Measurements from ENCODE around the gene C11orf21. TPM values are rescaled to one million over a fixed set of nuclear protein-coding genes. Genes with fewer than 3 reads are reported as not detected.

The C11orf21 gene
- total and polyA plus RNA-seq, 9 of the 15 experiments (the other 6 are each of a cell fraction or from before 2014, with no cell fraction given), result 0.10 to 2.6 (median 2.0) TPM

DNA sequence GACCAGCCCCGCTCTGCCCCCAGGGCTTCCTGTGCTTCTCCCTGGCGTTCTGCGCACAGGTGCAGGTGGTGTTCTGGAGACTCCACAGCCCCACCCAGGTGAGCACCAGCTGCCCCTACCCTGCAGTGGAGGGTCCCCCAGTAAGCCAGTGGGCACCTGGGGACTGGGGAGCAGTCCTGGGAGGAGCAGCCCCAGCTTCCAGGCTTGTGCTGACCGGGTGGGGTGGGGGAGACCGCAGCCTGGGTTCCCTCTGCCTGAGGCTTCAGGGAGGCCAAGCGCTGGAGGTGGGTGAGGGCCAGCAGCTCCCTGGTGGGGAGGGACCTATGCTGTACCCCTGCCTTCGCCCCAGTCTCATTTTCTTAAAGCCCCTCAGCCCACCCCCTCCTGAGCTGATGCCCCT is 7.0 kb upstream of the C11orf21 start:
- ChIA-PET CTCF (ENCODE audit: low intra/inter-chr PET ratio) (no interaction called here), POLR2A (interaction anchor here (1.0 to 1.7 kb wide), 2 partner anchors 9 to 12 kb away, joined by 3 to 6 read pairs; no protein-coding TSS in a partner anchor)
- no peak overlapping the region for H2AFZ ChIP-seq (ENCODE audit: low read depth, low read length)
- FAIRE-seq, result no peak
- BruUV-seq (replicated peaks), result no TSS peak
- 37% methylated on average over 5 of the region's 7 CpGs for WGBS (ENCODE audit: insufficient coverage, low coverage, missing lambda C conversion rate)
- intact Hi-C loops (cut with micrococcal nuclease) (loop anchor here (5.0 to 10.0 kb wide), 3 partner anchors 94 to 586 kb away; partner anchors contain the start of gene TSSC4), in situ Hi-C loops (cut with MboI) (no loop called here)
- TF ChIP-seq ZNF764 (CRISPR knock-in tag; IDR thresholded peaks at IDR 0.05; ENCODE audit: low read depth), result no peak
- TF ChIP-seq, protein P1, sequence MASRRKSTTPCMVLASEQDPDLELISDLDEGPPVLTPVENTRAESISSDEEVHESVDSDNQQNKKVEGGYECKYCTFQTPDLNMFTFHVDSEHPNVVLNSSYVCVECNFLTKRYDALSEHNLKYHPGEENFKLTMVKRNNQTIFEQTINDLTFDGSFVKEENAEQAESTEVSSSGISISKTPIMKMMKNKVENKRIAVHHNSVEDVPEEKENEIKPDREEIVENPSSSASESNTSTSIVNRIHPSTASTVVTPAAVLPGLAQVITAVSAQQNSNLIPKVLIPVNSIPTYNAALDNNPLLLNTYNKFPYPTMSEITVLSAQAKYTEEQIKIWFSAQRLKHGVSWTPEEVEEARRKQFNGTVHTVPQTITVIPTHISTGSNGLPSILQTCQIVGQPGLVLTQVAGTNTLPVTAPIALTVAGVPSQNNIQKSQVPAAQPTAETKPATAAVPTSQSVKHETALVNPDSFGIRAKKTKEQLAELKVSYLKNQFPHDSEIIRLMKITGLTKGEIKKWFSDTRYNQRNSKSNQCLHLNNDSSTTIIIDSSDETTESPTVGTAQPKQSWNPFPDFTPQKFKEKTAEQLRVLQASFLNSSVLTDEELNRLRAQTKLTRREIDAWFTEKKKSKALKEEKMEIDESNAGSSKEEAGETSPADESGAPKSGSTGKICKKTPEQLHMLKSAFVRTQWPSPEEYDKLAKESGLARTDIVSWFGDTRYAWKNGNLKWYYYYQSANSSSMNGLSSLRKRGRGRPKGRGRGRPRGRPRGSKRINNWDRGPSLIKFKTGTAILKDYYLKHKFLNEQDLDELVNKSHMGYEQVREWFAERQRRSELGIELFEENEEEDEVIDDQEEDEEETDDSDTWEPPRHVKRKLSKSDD (conservative IDR thresholded peaks at IDR 0.05; ENCODE audit: low read length), result no peak
- no peaks in the 10 kb centered on the region; a peak in 2 of 5 replicates for H3K27me3 ChIP-seq (ENCODE audit: control insufficient read depth in 2 of 2, insufficient read depth in 2 of 2, low read length in 2 of 2)
- peaks cover 27 to 92% of the 10 kb centered on the region in 2 experiments for H3K4me1 ChIP-seq (replicated peaks in 1 of 2; ENCODE audit: control insufficient read depth in 2 of 2, insufficient read depth in 2 of 2, low read length in 2 of 2)
- H3K79me2 ChIP-seq (ENCODE audit: control insufficient read depth, insufficient read depth, low read length), result peaks cover 13% of the 10 kb centered on the region; the same call in 2 of the 3 replicates
- H3K27ac ChIP-seq (ENCODE audit: extremely low read depth, low read depth, low read length), result no peak overlapping the region
- H4K20me1 ChIP-seq (replicated peaks; ENCODE audit: control insufficient read depth, insufficient read depth, low read length), result peaks cover 10% of the 10 kb centered on the region; the same call in 1 of the 2 replicates
- H3K9me3 ChIP-seq (replicated peaks; ENCODE audit: control insufficient read depth, insufficient read depth, low read depth, low read length), result no peaks in the 10 kb centered on the region
- no peak overlapping the region for H3K4me3 ChIP-seq
- no peak overlapping the region for H3K4me2 ChIP-seq (ENCODE audit: insufficient read depth, low read length)
- no peaks in the 10 kb centered on the region for H3K36me3 ChIP-seq (ENCODE audit: control insufficient read depth, insufficient read depth, low read length)
- no peak for ATAC-seq
- no peaks in the 10 kb centered on the region for H3K9me1 ChIP-seq (ENCODE audit: control insufficient read depth, insufficient read depth, low read length)
- peak overlapping the region in 1 of 2 experiments; percentile 26; a peak in 1 of 4 replicates for H3K9ac ChIP-seq (ENCODE audit: insufficient read depth in 1 of 2, low read depth in 2 of 2, low read length in 2 of 2)
- no peak for DNase-seq (ENCODE audit: extremely low read depth in 1 of 4, low spot score in 3 of 4)

Measured in K562 (cell line).